Measurements from ENCODE around the gene S100A4. TPM values are rescaled to one million over a fixed set of nuclear protein-coding genes. Genes with fewer than 3 reads are reported as not detected.
"Not testable (repeated sequence)": the region's sequence is repeated elsewhere in the genome, so short reads cannot be mapped to it uniquely, and the experiment has no call there.

S100A4 gene
- total RNA-seq, 2 donors from 2014 or later: 36.1 to 79.4 TPM

DNA sequence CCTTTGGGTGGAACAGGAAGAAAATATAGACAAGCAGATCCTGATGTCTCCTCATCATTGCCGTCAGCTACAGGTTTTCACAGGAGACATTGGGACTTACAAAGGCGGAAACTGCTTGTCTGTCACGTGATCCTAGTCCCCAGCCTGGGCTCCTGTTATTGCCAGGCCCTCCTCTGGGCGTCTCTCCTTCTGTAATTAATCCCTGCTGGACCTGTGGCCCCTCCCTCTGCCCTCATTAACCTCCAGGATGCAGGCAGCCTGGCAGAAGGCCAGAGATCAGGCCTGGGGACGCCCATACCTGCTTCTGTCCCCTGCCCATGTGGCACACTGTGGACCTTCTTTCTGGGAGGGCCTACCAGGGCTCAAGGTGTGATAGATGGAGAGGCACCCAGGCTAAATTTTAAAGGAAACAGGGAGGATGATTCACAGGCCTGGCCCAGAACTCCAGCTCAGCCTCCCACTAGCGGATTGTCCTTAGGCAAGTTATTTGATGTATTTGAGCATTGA is 7.2 kb downstream of the S100A4 start:
- peak; percentile 88 to 93 for DNase-seq
- intact Hi-C loops (cut with DNase I, micrococcal nuclease): no loop called here
- ATAC-seq: peak; percentile 52

DNA sequence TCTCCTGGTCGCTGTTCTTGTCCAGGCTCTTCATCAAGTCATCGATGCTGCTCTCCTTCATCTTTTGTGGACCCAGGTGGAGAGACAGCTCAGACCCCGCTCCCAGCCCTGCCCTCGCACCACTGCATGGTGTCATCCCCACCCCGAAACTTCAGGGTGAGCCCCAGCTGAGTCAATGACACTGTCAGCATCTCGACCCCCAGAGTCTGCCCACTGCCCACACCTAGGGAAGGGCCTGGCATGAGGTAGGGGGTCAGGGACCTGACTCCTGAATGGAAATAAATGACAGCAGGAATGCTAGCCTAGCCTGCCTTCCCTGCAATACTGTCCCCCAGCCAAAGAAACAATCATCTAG is 8.3 kb downstream of the S100A4 start:
- ATAC-seq: no peak
- intact Hi-C loops (cut with DNase I, micrococcal nuclease): no loop called here
- DNase-seq: peak in 1 of 2 donors; percentile 35

DNA sequence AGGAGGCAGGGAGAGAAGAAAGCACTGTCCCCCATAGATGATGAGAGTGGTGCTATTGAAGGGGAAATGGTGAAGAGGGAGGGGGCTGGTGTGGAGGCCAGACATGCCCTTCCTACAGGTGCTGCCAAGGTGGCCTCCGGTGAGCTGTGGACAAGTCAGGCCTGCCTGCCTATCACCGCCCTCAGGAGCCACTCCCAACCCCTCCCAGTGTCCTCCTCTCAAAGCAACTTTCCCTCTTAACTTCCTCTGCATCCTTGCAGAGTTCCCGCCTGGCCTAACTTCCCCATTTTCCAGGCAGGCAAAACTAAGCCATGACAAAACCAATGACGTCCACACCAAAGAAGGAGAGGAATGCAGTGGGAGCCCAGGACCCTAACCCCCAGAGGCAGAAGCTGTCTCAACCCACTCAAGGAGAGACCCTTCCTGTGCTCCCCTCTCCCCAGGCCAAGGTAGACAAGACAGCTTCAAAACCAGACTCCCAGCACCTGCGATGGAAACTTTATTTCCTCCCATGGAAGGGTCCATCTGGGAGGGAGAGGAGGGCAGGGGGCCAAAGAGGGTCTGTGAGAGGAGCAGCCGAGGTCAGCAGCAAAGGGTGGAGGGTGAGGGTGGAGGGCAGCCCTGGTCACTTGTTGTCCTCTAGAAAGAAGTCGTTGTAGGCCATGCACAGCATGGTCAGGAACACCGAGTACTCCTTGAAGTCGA is 8.8 kb downstream of the S100A4 start:
- intact Hi-C loops (cut with DNase I, micrococcal nuclease): no loop called here
- DNase-seq: peak; percentile 82 to 91
- peak; percentile 54 for ATAC-seq

DNA sequence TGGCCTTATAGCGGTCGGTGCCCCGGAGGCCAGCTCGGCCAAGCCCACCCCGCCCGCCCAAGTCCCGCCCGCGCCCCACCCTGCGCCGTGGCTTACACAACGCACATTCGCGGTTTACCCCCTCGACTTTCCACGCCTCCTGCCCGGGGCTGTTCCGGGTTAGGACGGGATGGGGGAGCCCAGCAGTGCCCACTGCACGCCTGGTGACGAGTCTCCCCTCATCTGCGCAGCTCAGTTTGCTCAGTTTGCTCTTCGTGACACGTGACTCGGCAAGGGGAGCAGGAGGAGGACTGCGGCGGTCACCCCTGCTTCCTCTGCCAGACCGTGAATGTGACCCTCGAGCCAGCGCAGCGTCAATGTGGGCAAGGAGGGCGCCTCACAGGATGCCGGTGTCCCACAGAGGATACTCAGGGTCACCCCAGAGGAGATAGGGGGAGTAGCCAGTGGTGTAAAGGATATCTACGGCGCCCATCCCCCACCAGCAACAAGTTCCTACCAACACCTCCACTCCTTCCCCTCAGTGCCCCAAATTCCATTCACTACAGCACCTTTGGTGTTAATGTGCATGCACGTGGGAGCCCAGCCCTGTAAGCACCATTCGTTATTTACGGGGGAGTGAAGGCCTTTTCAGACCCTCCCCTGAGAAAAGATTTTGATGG is 9.5 kb downstream of the S100A4 start:
- DNase-seq: peak; percentile 92 to 95
- intact Hi-C loops (cut with DNase I, micrococcal nuclease): no loop called here
- peak; percentile 59 for ATAC-seq

DNA sequence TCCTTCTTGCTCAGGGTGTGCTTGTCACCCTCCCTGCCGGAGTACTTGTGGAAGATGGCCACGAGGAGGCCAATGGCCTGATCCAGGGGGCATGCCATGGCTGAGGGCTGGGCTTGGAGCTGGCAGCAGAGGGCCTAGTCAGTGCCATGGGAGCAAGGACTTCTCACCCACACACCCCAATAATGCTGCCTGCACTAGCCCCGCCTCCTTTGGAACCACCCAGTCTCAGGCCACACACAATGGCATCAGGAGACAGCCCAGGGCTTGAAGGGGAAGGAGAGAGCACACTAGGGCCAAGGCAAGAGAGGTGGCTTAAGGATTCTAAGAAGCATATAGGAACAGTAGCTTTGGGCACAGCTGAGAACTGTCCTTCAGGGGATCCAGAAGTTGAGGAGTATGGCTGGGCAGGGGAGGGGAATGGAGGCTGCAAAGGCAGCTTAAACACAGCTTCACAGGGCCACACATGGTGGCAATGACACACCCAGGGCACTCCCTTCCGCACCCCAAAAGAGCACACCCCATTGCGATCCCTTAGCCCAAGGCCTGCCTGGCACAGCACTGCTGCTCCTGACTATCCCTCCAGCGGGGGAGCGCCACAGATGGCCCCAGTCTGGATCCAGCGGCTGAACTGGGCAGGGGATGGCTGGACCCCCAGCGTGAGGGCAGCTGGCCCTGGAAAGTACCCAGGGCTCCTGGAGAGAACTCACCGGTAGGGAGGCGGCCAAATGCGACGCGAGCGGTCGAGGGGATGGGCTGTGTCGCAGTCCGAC is 10.2 kb downstream of the S100A4 start, which contains the start of gene S100A6:
S100A6 (minus strand) TSS at position 750 of the 770 bp plus-strand sequence; CDS start at position 98, 652 bp downstream.
- ATAC-seq (peak; percentile 19), DNase-seq (peak; percentile 75 to 84)
- intact Hi-C loops (cut with DNase I, micrococcal nuclease): no loop called here

DNA sequence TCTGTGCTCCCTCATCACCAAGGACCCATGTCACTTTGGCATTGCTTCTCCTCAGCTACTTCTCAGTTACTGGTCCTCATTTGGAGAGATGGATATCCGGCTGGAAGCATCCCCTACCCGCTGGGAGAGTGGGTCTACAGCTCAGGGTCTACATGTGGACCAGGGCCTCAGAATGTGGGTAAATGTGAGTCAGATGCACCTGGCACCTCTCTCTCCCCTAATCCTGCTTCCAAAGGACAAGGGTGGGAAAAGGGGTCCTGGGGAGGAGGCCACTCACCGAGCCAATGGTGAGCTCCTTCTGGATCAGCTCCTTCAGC is 10.7 kb downstream of the S100A4 start:
- DNase-seq: peak in 1 of 2 donors; percentile 24
- no peak for ATAC-seq
- intact Hi-C loops (cut with DNase I, micrococcal nuclease): loop anchor here in 1 of 2 donors (5.0 kb wide), 1 partner anchor 32 kb away; the partner anchor contains the start of gene S100A2

DNA sequence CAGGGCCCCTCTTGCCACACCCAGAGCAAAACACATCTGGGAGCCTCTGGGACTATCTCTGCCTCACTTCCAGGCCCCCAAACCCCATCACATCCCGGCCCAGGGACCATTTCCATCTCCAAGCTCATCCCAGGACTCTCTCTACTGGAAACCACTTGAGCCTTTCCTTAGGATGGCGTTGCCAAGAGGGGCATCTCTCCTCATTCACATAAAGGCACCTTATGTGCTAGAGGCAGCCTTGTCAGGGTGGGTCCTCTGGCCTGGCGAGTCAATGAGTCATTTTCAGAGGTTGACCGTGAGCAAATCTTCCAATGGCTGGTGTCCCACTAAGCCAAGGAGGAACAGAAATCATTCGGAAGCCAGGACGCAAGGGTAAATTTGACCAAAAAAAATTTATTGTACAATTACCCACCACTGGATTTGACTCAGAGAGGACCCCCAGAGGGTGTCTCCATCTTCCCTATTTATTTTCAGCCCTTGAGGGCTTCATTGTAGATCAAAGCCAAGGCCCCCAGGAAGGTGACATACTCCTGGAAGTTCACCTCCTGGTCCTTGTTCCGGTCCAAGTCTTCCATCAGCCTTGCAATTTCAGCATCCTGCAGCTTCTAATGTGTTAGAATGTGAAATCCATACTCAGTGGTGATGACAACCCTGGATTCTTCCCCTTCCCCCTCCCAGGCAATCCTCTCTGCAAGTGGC is 11.2 kb downstream of the S100A4 start:
- no peak for ATAC-seq
- DNase-seq: peak in 1 of 2 donors; percentile 35
- intact Hi-C loops (cut with DNase I, micrococcal nuclease): loop anchor here in 1 of 2 donors (5.0 kb wide), 1 partner anchor 33 kb away; the partner anchor contains the start of gene S100A2

DNA sequence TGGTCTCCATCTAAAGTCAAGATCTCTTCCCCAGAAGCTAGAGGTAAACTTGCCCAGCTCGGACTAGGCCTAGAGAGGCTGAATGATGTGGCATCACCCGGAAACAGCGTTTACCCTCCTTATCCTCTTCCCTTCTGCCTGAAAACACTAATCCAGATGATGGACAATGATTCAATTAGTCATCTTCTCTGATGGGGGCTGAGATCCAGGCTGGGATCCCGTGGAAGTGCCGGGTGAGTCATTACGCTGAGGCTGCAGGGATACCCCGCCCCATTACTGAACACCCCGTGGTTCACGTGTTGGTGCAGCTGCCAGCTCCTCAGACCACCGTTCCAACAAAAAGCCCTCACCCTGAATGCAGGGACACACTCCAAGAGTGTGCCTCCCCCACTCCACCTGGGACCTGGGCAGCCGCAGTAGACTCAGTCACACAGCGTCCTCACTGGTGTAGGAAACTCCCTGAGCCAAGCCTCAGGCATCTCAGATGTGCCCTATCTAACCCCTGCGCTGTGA is 11.9 kb downstream of the S100A4 start:
- ATAC-seq (peak; percentile 0), DNase-seq (peak; percentile 49 to 77)
- intact Hi-C loops (cut with DNase I, micrococcal nuclease): loop anchor here in 1 of 2 donors (5.0 kb wide), 1 partner anchor 34 kb away; the partner anchor contains the start of gene S100A2

DNA sequence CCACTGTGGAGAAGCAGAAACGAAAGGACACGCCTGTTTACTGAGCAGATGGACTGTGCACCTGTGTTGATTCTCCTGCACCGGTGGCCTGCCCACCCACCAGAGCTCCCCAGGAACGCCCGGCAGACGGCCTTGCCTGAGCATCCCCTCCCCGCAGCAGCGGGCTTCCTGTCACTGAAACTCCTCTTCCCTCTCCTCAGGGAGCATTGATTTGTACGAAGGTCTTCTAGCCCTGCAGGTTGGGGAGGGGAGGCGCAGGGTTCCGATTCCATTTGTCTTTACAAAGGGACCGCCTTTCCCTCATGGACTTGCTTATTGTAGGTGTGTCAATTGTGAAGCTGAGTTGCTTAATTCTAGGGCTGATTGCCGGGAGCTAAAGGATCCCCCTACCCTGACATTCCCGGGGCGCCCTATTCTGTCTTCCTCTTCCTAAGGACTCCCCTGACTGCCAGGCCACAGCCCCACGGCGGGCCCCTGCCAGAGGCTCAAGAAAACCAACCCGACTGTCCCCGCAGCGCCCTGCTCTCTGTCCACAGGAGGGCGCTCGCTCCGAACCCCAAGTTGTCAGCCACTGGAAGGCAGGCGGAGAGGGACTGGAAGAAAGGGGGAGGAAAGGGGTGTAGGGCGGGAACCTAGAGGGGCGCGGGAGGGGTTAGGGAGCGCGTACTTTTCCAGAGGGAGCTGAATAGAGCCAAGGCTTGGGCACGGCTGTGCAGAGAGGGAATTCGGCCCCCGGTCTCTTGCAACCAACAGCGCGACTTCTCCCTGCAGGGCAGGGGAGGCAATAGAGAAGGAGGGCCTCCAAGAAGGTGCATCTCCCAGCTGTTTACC is 12.6 kb downstream of the S100A4 start:
- DNase-seq: peak; percentile 90 to 92
- peak; percentile 63 for ATAC-seq
- intact Hi-C loops (cut with DNase I, micrococcal nuclease): loop anchor here in 1 of 2 donors (5.0 kb wide), 1 partner anchor 34 kb away; the partner anchor contains the start of gene S100A2

DNA sequence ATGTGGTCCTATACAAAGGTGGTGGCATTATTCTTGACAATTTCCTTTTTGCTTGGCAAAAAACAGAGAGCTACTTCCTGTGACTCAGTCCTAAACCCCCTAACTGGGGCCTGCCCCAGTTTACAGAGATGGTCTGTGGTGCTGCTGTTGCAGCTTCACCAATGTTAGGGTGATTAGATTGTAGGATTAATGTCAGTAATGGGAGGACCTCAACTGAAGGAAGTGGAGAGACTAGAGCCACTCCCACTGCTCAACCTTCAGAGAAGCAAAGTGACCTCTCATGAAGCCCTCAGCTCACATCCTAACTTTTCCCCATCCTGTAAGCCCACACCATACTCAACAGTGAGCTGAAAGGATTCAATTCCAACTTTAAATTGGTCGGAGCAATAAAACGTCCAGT is 13.4 kb downstream of the S100A4 start:
- intact Hi-C loops (cut with DNase I, micrococcal nuclease): loop anchor here in 1 of 2 donors (5.0 kb wide), 1 partner anchor 35 kb away; the partner anchor contains the start of gene S100A2
- DNase-seq (peak in 1 of 2 donors; percentile 42), ATAC-seq (peak; percentile 30)

DNA sequence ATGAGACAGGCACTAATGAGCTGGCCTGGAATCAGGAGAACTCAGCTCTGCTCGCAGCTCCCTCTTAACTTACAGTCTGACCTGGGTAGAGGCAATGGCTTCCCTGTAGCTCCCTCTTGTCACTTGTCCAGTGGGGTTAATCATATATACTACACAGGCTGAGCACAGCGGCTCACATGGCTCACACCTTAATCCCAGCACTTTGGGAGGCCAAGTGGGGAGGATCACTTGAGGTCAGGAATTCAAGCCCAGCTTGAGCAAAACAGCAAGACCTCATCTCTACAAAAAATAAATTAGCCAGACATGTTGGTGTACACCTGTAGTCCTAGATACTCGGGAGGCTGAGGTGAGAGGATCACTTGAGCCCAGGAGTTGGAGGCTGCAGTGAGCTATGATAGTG is 14.0 kb downstream of the S100A4 start:
- intact Hi-C loops (cut with DNase I, micrococcal nuclease): loop anchor here in 1 of 2 donors (5.0 kb wide), 1 partner anchor 36 kb away; the partner anchor contains the start of gene S100A2
- DNase-seq (peak in 1 of 2 donors; percentile 22), ATAC-seq (no peak)

DNA sequence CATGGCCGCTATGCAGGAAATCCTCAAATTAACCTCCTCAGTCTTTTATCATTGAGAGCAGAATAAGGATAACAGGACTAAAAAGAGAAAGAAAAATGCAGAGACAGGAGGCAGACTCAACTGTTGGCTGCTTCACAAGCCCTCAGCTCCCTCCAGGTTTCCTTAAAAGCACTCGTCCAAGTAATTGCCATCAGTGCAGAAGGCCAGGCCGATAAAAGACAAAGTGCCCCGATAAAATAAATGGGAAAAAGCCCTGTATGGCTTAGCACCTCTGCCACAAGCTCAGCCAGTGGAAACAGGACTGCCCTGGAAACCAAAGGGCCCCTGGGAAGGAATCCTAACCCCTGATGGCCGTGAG is 17.9 kb downstream of the S100A4 start:
- ATAC-seq (no peak), DNase-seq (peak in 1 of 2 donors; percentile 3)
- intact Hi-C loops (cut with DNase I, micrococcal nuclease): no loop called here

DNA sequence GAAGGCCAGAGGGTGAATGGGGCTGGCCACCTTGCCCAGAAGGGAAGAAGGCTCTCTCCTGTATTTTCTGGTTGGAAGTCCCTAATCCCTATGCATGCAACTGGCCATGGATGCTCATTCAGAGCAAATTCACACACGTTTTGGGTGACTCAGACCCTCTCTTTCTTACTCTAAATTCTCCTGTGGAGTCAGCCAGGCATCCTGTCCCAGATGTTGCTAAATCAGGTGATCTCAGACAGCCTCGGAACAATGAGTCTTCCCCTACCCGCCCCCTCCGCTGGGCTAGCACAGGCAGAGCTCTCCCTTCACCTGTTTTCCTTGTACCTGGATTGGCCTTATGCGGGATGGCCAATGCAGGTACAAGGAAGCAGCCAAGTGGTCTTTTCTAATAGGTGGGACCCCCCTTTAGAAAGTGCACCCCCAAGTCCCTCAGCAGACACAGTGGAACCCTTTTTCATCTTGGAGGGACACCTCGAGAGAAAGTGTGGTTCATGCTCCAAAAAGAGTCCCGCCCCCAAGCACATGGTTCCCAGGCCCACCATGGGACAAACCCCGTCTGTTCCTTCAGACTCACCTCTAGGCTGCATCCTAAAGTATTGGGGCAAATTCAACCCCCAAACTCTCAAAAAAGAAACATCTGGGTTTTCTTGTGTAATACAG is 18.5 kb downstream of the S100A4 start:
- intact Hi-C loops (cut with DNase I, micrococcal nuclease): no loop called here
- no peak for ATAC-seq
- peak in 1 of 2 donors; percentile 20 for DNase-seq

DNA sequence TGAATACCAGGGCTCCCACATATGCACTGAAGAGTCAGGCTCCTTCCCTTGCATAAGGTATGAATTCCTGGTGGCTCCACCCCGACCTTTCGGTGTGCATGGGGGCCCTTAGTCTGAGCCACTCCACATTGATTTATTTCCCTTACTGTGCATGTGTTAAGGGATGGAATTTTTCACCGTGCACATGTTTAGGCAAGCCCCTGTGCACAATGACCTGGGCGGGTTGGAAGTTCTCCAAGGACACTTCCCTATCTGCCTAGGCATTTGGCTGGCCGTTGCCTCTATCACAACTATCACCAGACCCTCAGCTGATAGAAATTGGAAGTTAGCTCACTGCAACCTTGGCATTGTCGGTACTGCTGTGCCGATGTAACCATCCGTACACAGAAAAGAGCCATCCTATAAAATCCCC is 19.5 kb downstream of the S100A4 start:
- peak; percentile 48 for ATAC-seq
- intact Hi-C loops (cut with DNase I, micrococcal nuclease): no loop called here
- DNase-seq: no peak

DNA sequence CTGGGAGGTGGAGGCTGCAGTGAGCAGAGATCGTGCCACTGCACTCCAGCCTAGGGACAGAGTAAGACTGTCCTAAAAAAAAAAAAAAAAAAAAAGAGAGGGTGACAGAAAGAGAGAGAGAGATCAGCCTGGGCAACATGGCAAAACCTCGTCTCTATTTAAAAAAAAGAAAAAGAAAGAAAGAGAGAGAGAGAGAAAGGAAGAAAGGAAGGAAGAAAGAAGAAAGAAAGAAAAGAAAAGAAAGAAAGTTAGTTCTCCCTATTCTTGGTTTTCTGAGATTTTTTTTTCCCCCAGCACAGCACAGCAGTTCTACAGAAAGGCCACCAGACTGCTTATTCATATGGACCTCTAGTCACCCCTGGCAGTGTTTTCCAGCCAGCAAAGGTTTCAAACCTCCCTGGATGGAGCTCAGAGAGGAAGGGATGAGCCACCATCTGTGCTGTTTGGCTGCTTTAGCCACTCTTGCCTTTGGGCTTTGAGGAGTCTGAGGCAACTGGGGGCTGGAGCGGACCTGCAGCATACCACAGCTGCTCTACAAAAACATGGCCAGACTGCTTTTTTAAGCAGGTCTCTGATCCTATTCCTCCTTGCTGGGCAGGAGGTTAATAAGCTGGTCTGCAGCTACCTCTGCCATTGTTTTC is 20.4 kb downstream of the S100A4 start:
- no peak for DNase-seq
- intact Hi-C loops (cut with DNase I, micrococcal nuclease): no loop called here
- no peak for ATAC-seq

DNA sequence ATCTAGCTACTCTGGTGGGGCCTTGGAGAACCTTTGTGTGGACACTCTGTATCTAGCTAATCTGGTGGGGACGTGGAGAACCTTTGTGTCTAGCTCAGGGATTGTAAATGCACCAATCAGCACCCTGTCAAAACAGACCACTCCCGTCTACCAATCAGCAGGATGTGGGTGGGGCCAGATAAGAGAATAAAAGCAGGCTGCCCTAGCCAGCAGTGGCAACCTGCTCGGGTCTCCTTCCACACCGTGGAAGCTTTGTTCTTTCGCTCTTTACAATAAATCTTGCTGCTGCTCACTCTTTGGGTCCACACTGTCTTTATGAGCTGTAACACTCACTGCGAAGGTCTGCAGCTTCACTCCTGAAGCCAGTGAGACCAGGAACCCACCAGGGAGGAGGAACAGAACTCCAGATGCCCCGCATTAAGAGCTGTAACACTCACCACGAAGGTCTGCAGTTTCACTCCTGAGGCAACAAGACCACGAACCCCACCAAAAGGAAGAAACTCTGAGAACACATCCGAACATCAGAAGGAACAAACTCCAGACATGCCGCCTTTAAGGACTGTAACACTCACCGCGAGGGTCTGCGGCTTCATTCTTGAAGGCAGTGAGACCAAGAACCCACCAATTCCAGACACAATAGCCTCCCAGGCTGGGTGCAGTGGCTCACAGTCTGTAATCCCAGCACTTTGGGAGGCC is 23.1 kb downstream of the S100A4 start:
- ATAC-seq; DNase-seq; intact Hi-C loops (cut with DNase I, micrococcal nuclease): not testable (repeated sequence)
